GM23338 (cell line): ENCODE data around the gene GPA33. TPM values are rescaled to one million over a fixed set of nuclear protein-coding genes. Genes with fewer than 3 reads are reported as not detected.

ENCODE experiments used
- ATAC-seq: fragments of 200-7000 bp; cut with Tn5 transposase; 3 replicates; pipeline ENCODE4 v1.9.1; 2020
- DNase-seq: peaks from one replicate; pipeline ENCODE4 v3.0.0-alpha.2; 2015; ENCODE audit warnings: low spot score
- H2AFZ ChIP-seq: fragments of 200-600 bp; sonication (generic); 2 replicates; pipeline ENCODE4 v1.8.0; 2016; ENCODE audit warnings: antibody characterized with exemption, mild to moderate bottlenecking, moderate library complexity
- H3F3A ChIP-seq: fragments of 200-600 bp; sonication (generic); replicated peaks from 2 replicates; pipeline ENCODE4 v1.8.0; 2017; ENCODE audit warnings: antibody characterized with exemption, mixed run types, low read depth
- H3K27ac ChIP-seq: fragments of 200-600 bp; sonication (generic); 2 replicates; pipeline ENCODE4 v1.6.1; 2016; ENCODE audit warnings: low read depth
- H3K27me3 ChIP-seq: fragments of 200-600 bp; sonication (generic); 2 replicates; pipeline ENCODE4 v1.8.0; 2016; ENCODE audit warnings: mild to moderate bottlenecking, mixed run types, moderate library complexity; ENCODE audit not compliant: insufficient read depth
- H3K36me3 ChIP-seq: fragments of 200-600 bp; sonication (generic); 2 replicates; pipeline ENCODE4 v1.8.0; 2016; ENCODE audit warnings: mild to moderate bottlenecking; ENCODE audit not compliant: insufficient read depth
- H3K4me1 ChIP-seq: fragments of 200-600 bp; sonication (generic); 2 replicates; pipeline ENCODE4 v1.8.0; 2016; ENCODE audit warnings: mild to moderate bottlenecking, moderate library complexity; ENCODE audit not compliant: insufficient read depth
- H3K4me2 ChIP-seq: fragments of 200-600 bp; sonication (generic); 2 replicates; pipeline ENCODE4 v1.7.1; 2017; ENCODE audit warnings: mixed run types
- H3K4me3 ChIP-seq: fragments of 200-600 bp; sonication (generic); 2 replicates; pipeline ENCODE4 v1.6.1; 2016; ENCODE audit warnings: mixed run types
- H3K79me2 ChIP-seq: fragments of 200-600 bp; sonication (generic); replicated peaks from 2 replicates; pipeline ENCODE4 v1.8.0; 2017; ENCODE audit warnings: mild to moderate bottlenecking; ENCODE audit not compliant: insufficient read depth
- H3K9me2 ChIP-seq: fragments of 200-600 bp; sonication (generic); 2 replicates; pipeline ENCODE4 v1.8.0; 2017; ENCODE audit not compliant: insufficient read depth
- H4K20me1 ChIP-seq: fragments of 200-600 bp; sonication (generic); replicated peaks from 2 replicates; pipeline ENCODE4 v1.8.0; 2017; ENCODE audit warnings: mild to moderate bottlenecking; ENCODE audit not compliant: insufficient read depth
- H3K27ac Mint-ChIP-seq: 2 replicates; pipeline ENCODE4 v1.8.0; 2020; ENCODE audit warnings: inconsistent platforms, mild to moderate bottlenecking, moderate library complexity, mixed read lengths
- H3K27me3 Mint-ChIP-seq: 3 replicates; pipeline ENCODE4 v1.8.0; 2022; ENCODE audit warnings: low read depth, mild to moderate bottlenecking, moderate library complexity, mixed read lengths, inconsistent platforms; ENCODE audit not compliant: insufficient read depth, poor library complexity
- H3K36me3 Mint-ChIP-seq: 3 replicates; pipeline ENCODE4 v1.8.0; 2021; ENCODE audit warnings: low read depth, mild to moderate bottlenecking, inconsistent platforms, moderate library complexity, mixed read lengths
- H3K4me1 Mint-ChIP-seq: 3 replicates; pipeline ENCODE4 v1.8.0; 2020; ENCODE audit warnings: mild to moderate bottlenecking, inconsistent platforms, mixed read lengths
- H3K4me3 Mint-ChIP-seq: 3 replicates; pipeline ENCODE4 v1.8.0; 2021; ENCODE audit warnings: moderate library complexity, mild to moderate bottlenecking, inconsistent platforms, mixed read lengths
- H3K9me3 Mint-ChIP-seq: 3 replicates; pipeline ENCODE4 v1.8.0; 2020; ENCODE audit warnings: moderate library complexity, mild to moderate bottlenecking, inconsistent platforms, mixed read lengths
- CREB1 ChIP-seq: fragments of 250-450 bp; sonication (Bioruptor Pico); IDR thresholded peaks from 2 replicates; pipeline ENCODE4 v1.5.0; 2020; ENCODE audit warnings: low read depth, mild to moderate bottlenecking, moderate library complexity
- ETS1 ChIP-seq: IDR thresholded peaks from 2 replicates; pipeline ENCODE4 v1.6.1; 2016; ENCODE audit warnings: antibody characterized with exemption
- EZH2phosphoT487 ChIP-seq: fragments of 200-600 bp; sonication (generic); IDR thresholded peaks from one replicate; pipeline ENCODE4 v1.8.1; 2018; ENCODE audit warnings: antibody characterized with exemption; ENCODE audit not compliant: unreplicated experiment
- JUNB ChIP-seq: IDR thresholded peaks from one replicate; pipeline ENCODE4 v1.6.1; 2016; ENCODE audit warnings: antibody characterized with exemption; ENCODE audit not compliant: unreplicated experiment
- STAT1 ChIP-seq: IDR thresholded peaks from one replicate; pipeline ENCODE4 v1.6.1; 2016; ENCODE audit warnings: antibody characterized with exemption; ENCODE audit not compliant: unreplicated experiment
- polyA plus RNA-seq: library from polyadenylated mRNA; unstranded; fragments of >200 nt; fragmentation: Nextera tagmentation; extraction: Ambion mirVana; gene quantifications from 2 replicates; pipeline ENCODE4 v1.2.1, GENCODE V29; 2016
- total RNA-seq: library from RNA; depleted of rRNA; stranded (reverse); fragments of >200 nt; shearing (Covaris generic); gene quantifications from 2 replicates; pipeline ENCODE4 v1.2.3, GENCODE V29; 2014
- TF ChIP-seq, protein P1 (sequence below): IDR thresholded peaks from one replicate; pipeline ENCODE4 v1.6.1; 2018; ENCODE audit warnings: antibody characterized with exemption; ENCODE audit not compliant: unreplicated experiment
- TF ChIP-seq, protein P2 (sequence below): fragments of 250-450 bp; sonication (Bioruptor Pico); IDR thresholded peaks from 2 replicates; pipeline ENCODE4 v1.5.0; 2020; ENCODE audit warnings: mild to moderate bottlenecking, moderate library complexity
- TF ChIP-seq, protein P3 (sequence below), 2 experiments: fragments of 200-600 bp in 1 of 2; sonication (generic) in 1 of 2; conservative IDR thresholded peaks; 2 replicates each; pipeline versions ENCODE4 v1.5.1 to v1.6.1; 2016 to 2017; ENCODE audit warnings: antibody characterized with exemption in 2 of 2, low read depth in 2 of 2, mild to moderate bottlenecking in 2 of 2, moderate library complexity in 1 of 2

Gene GPA33
- total and polyA plus RNA-seq, 2 experiments from 2014 or later, result 0.10 to 0.28 TPM

GRCh38 chr1:167126317-167126716, 36.1 kb upstream of the GPA33 start (continued):
- TF ChIP-seq, protein P1, sequence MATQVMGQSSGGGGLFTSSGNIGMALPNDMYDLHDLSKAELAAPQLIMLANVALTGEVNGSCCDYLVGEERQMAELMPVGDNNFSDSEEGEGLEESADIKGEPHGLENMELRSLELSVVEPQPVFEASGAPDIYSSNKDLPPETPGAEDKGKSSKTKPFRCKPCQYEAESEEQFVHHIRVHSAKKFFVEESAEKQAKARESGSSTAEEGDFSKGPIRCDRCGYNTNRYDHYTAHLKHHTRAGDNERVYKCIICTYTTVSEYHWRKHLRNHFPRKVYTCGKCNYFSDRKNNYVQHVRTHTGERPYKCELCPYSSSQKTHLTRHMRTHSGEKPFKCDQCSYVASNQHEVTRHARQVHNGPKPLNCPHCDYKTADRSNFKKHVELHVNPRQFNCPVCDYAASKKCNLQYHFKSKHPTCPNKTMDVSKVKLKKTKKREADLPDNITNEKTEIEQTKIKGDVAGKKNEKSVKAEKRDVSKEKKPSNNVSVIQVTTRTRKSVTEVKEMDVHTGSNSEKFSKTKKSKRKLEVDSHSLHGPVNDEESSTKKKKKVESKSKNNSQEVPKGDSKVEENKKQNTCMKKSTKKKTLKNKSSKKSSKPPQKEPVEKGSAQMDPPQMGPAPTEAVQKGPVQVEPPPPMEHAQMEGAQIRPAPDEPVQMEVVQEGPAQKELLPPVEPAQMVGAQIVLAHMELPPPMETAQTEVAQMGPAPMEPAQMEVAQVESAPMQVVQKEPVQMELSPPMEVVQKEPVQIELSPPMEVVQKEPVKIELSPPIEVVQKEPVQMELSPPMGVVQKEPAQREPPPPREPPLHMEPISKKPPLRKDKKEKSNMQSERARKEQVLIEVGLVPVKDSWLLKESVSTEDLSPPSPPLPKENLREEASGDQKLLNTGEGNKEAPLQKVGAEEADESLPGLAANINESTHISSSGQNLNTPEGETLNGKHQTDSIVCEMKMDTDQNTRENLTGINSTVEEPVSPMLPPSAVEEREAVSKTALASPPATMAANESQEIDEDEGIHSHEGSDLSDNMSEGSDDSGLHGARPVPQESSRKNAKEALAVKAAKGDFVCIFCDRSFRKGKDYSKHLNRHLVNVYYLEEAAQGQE, result no peak

DNA sequence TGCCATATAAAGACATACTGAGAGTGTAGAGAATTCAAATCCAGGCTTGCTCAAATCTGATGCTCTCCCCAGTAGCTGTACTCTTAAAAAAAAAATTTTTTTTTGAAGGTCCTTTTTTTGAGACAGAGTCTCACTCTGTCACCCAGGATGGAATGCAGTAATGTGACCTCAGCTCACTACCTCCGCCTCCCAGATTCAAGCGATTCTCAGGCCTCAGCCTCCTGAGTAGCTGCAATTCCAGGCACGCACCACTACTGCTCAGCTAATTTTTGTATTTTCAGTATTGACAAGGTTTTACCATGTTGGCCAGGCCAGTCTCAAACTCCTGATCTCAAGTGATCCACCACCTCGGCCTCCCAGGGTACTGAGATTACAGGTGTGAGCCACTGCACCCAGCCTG, 32.4 kb upstream of the GPA33 start:
- H3K4me1 ChIP-seq, result peaks cover 27% of the 10 kb centered on the region
- H3K27me3 ChIP-seq, result no peaks in the 10 kb centered on the region
- ATAC-seq (peak; percentile 33), DNase-seq (peak; percentile 46)
- H3K4me2 ChIP-seq, result peak overlapping the region; percentile 79
- Mint-ChIP-seq H3K9me3 (no peaks in the 10 kb centered on the region), H3K4me3 (no peak overlapping the region), H3K27ac (no peak overlapping the region), H3K36me3 (no peaks in the 10 kb centered on the region; the same call in 2 of the 3 replicates), H3K27me3 (peaks cover 13% of the 10 kb centered on the region), H3K4me1 (peaks cover 33% of the 10 kb centered on the region)
- no peak overlapping the region for H3K27ac ChIP-seq
- no peaks in the 10 kb centered on the region for H3K79me2 ChIP-seq
- H3K9me2 ChIP-seq, result no peaks in the 10 kb centered on the region
- peak overlapping the region; percentile 11; the same call in 1 of the 2 replicates for H2AFZ ChIP-seq
- no peaks in the 10 kb centered on the region for H3K36me3 ChIP-seq
- H3F3A ChIP-seq, result peaks cover 10% of the 10 kb centered on the region
- no peak overlapping the region for H3K4me3 ChIP-seq
- TF ChIP-seq, protein P2, sequence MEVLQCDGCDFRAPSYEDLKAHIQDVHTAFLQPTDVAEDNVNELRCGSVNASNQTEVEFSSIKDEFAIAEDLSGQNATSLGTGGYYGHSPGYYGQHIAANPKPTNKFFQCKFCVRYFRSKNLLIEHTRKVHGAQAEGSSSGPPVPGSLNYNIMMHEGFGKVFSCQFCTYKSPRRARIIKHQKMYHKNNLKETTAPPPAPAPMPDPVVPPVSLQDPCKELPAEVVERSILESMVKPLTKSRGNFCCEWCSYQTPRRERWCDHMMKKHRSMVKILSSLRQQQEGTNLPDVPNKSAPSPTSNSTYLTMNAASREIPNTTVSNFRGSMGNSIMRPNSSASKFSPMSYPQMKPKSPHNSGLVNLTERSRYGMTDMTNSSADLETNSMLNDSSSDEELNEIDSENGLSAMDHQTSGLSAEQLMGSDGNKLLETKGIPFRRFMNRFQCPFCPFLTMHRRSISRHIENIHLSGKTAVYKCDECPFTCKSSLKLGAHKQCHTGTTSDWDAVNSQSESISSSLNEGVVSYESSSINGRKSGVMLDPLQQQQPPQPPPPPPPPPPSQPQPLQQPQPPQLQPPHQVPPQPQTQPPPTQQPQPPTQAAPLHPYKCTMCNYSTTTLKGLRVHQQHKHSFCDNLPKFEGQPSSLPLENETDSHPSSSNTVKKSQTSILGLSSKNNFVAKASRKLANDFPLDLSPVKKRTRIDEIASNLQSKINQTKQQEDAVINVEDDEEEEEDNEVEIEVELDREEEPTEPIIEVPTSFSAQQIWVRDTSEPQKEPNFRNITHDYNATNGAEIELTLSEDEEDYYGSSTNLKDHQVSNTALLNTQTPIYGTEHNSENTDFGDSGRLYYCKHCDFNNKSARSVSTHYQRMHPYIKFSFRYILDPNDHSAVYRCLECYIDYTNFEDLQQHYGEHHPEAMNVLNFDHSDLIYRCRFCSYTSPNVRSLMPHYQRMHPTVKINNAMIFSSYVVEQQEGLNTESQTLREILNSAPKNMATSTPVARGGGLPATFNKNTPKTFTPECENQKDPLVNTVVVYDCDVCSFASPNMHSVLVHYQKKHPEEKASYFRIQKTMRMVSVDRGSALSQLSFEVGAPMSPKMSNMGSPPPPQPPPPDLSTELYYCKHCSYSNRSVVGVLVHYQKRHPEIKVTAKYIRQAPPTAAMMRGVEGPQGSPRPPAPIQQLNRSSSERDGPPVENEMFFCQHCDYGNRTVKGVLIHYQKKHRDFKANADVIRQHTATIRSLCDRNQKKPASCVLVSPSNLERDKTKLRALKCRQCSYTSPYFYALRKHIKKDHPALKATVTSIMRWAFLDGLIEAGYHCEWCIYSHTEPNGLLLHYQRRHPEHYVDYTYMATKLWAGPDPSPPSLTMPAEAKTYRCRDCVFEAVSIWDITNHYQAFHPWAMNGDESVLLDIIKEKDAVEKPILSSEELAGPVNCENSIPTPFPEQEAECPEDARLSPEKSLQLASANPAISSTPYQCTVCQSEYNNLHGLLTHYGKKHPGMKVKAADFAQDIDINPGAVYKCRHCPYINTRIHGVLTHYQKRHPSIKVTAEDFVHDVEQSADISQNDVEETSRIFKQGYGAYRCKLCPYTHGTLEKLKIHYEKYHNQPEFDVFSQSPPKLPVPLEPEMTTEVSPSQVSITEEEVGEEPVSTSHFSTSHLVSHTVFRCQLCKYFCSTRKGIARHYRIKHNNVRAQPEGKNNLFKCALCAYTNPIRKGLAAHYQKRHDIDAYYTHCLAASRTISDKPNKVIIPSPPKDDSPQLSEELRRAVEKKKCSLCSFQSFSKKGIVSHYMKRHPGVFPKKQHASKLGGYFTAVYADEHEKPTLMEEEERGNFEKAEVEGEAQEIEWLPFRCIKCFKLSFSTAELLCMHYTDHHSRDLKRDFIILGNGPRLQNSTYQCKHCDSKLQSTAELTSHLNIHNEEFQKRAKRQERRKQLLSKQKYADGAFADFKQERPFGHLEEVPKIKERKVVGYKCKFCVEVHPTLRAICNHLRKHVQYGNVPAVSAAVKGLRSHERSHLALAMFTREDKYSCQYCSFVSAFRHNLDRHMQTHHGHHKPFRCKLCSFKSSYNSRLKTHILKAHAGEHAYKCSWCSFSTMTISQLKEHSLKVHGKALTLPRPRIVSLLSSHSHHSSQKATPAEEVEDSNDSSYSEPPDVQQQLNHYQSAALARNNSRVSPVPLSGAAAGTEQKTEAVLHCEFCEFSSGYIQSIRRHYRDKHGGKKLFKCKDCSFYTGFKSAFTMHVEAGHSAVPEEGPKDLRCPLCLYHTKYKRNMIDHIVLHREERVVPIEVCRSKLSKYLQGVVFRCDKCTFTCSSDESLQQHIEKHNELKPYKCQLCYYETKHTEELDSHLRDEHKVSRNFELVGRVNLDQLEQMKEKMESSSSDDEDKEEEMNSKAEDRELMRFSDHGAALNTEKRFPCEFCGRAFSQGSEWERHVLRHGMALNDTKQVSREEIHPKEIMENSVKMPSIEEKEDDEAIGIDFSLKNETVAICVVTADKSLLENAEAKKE (CRISPR knock-in tag), result no peak
- no peak for TF ChIP-seq STAT1
- TF ChIP-seq CREB1, result no peak
- TF ChIP-seq, protein P3, sequence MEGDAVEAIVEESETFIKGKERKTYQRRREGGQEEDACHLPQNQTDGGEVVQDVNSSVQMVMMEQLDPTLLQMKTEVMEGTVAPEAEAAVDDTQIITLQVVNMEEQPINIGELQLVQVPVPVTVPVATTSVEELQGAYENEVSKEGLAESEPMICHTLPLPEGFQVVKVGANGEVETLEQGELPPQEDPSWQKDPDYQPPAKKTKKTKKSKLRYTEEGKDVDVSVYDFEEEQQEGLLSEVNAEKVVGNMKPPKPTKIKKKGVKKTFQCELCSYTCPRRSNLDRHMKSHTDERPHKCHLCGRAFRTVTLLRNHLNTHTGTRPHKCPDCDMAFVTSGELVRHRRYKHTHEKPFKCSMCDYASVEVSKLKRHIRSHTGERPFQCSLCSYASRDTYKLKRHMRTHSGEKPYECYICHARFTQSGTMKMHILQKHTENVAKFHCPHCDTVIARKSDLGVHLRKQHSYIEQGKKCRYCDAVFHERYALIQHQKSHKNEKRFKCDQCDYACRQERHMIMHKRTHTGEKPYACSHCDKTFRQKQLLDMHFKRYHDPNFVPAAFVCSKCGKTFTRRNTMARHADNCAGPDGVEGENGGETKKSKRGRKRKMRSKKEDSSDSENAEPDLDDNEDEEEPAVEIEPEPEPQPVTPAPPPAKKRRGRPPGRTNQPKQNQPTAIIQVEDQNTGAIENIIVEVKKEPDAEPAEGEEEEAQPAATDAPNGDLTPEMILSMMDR (conservative IDR thresholded peaks at IDR 0.05; ENCODE audit: low read depth in 2 of 2), result no peak
- no peak for TF ChIP-seq EZH2phosphoT487
- TF ChIP-seq JUNB, result no peak
- no peak for TF ChIP-seq ETS1
- no peaks in the 10 kb centered on the region for H4K20me1 ChIP-seq
